CD14-positive monocyte (primary cell): Measurements from ENCODE around the gene PUS1. TPM values are rescaled to one million over a fixed set of nuclear protein-coding genes. Genes with fewer than 3 reads are reported as not detected.
A peak's percentile ranks its signal among the peaks of the same experiment; 100 is the strongest.
"Not testable (repeated sequence)": the region's sequence is repeated elsewhere in the genome, so short reads cannot be mapped to it uniquely, and the experiment has no call there.

Experiments used
- DNase-seq, 3 donors: peaks; one replicate each; pipeline ENCODE4 v3.0.0-alpha.2; 2011 to 2022
- H2AFZ ChIP-seq: 2 replicates; pipeline ENCODE4 v1.6.0; 2012; ENCODE audit warnings: mild to moderate bottlenecking, low read depth, low read length, inconsistent platforms; ENCODE audit not compliant: insufficient read depth, poor library complexity, severe bottlenecking
- H3K27ac ChIP-seq, 2 donors: 1 replicate in 1 of 2; 2 replicates in 1 of 2; pipeline ENCODE4 v1.5.1; 2012 to 2013; ENCODE audit warnings: low read length in 2 of 2, control low read depth in 1 of 2, inconsistent platforms in 1 of 2, low read depth in 1 of 2, mild to moderate bottlenecking in 1 of 2
- H3K27me3 ChIP-seq, 2 donors: one replicate each; pipeline versions ENCODE4 v1.6.0 to v1.6.1; 2011 to 2013; ENCODE audit warnings: low read length in 2 of 2; ENCODE audit not compliant: control insufficient read depth in 2 of 2, insufficient read depth in 2 of 2
- H3K36me3 ChIP-seq, 2 donors: replicated peaks in 1 of 2; 1 replicate in 1 of 2; 2 replicates in 1 of 2; pipeline versions ENCODE4 v1.5.1 to v1.6.1; 2012 to 2013; ENCODE audit warnings: low read length in 2 of 2, control low read depth in 1 of 2, inconsistent platforms in 1 of 2, mild to moderate bottlenecking in 1 of 2; ENCODE audit not compliant: insufficient read depth in 2 of 2, control insufficient read depth in 1 of 2
- H3K4me1 ChIP-seq, 2 donors: 1 replicate in 1 of 2; 2 replicates in 1 of 2; pipeline versions ENCODE4 v1.5.1 to v1.6.1; 2012 to 2013; ENCODE audit warnings: low read length in 2 of 2, control low read depth in 1 of 2, inconsistent platforms in 1 of 2, mild to moderate bottlenecking in 1 of 2, moderate library complexity in 1 of 2; ENCODE audit not compliant: insufficient read depth in 2 of 2, control insufficient read depth in 1 of 2
- H3K4me2 ChIP-seq: replicated peaks from 2 replicates; pipeline ENCODE3; 2012; ENCODE audit warnings: low read length, moderate library complexity, mild to moderate bottlenecking; ENCODE audit not compliant: poor library complexity, severe bottlenecking; ENCODE audit errors: extremely low read depth
- H3K4me3 ChIP-seq, 3 experiments: fragments of 200-600 bp in 1 of 3; sonication (generic) in 1 of 3; replicated peaks in 1 of 3; 1 replicate in 2 of 3; 2 replicates in 1 of 3; pipeline ENCODE4 v1.5.1; 2011 to 2013; ENCODE audit warnings: low read length in 3 of 3, mild to moderate bottlenecking in 3 of 3, control low read depth in 2 of 3, low read depth in 2 of 3, inconsistent platforms in 1 of 3, moderate library complexity in 1 of 3
- H3K79me2 ChIP-seq: 2 replicates; pipeline ENCODE4 v1.6.0; 2012; ENCODE audit warnings: mild to moderate bottlenecking, control low read depth, inconsistent platforms, low read length, moderate library complexity; ENCODE audit not compliant: insufficient read depth
- H3K9ac ChIP-seq: 2 replicates; pipeline ENCODE4 v1.6.0; 2017; ENCODE audit warnings: low read length, mild to moderate bottlenecking; ENCODE audit not compliant: insufficient read depth, poor library complexity, severe bottlenecking
- H3K9me3 ChIP-seq, 2 donors: replicated peaks in 1 of 2; 1 replicate in 1 of 2; 2 replicates in 1 of 2; pipeline versions ENCODE4 v1.5.1 to v1.6.1; 2012 to 2013; ENCODE audit warnings: low read length in 2 of 2, control low read depth in 1 of 2; ENCODE audit not compliant: control insufficient read depth in 1 of 2, insufficient read depth in 1 of 2
- H4K20me1 ChIP-seq: 2 replicates; pipeline ENCODE4 v1.6.0; 2012; ENCODE audit warnings: mild to moderate bottlenecking, low read length, control low read depth, moderate library complexity; ENCODE audit not compliant: insufficient read depth
- H3K27ac Mint-ChIP-seq, 7 donors: one replicate each; pipeline ENCODE4 v1.8.0; 2020; ENCODE audit warnings: mild to moderate bottlenecking in 7 of 7, mixed read lengths in 7 of 7, moderate library complexity in 6 of 7, inconsistent platforms in 2 of 7
- H3K27me3 Mint-ChIP-seq, 3 donors: one replicate each; pipeline ENCODE4 v1.8.0; 2021 to 2022; ENCODE audit warnings: low read depth in 3 of 3, mild to moderate bottlenecking in 3 of 3, mixed read lengths in 3 of 3, moderate library complexity in 3 of 3, inconsistent platforms in 1 of 3
- H3K36me3 Mint-ChIP-seq, 2 donors: one replicate each; pipeline ENCODE4 v1.8.0; 2020; ENCODE audit warnings: mixed read lengths in 2 of 2, inconsistent platforms in 1 of 2, mild to moderate bottlenecking in 1 of 2
- H3K4me1 Mint-ChIP-seq: one replicate; pipeline ENCODE4 v1.8.0; 2020; ENCODE audit warnings: mild to moderate bottlenecking, mixed read lengths
- H3K4me3 Mint-ChIP-seq, 2 donors: one replicate each; pipeline ENCODE4 v1.8.0; 2020; ENCODE audit warnings: mild to moderate bottlenecking in 2 of 2, mixed read lengths in 2 of 2, moderate library complexity in 1 of 2
- H3K9me3 Mint-ChIP-seq, 7 donors: one replicate each; pipeline ENCODE4 v1.8.0; 2020 to 2022; ENCODE audit warnings: mixed read lengths in 7 of 7, mild to moderate bottlenecking in 6 of 7, moderate library complexity in 6 of 7, inconsistent platforms in 2 of 7
- WGBS: methylation state at CpG from one replicate; pipeline ENCODE4 v1.1.5; 2013; ENCODE audit warnings: missing lambda C conversion rate; ENCODE audit not compliant: insufficient coverage; 5-methylcytosine and 5-hydroxymethylcytosine counted together
- intact Hi-C, 2 donors: fragments of 100-400 bp; cut with micrococcal nuclease; formaldehyde crosslinking; loops; one replicate each; pipeline versions ENCODE4 v1.15.0 to v1.15.1; 2023
- polyA plus RNA-seq, 3 donors: library from polyadenylated mRNA; depleted of rRNA in 1 of 3; unstranded in 2 of 3; stranded (reverse) in 1 of 3; fragments of 300-500 nt in 2 of 3; fragments of >200 nt in 1 of 3; fragmentation: Illumina TruSeq in 2 of 3; gene quantifications; 1 replicate in 2 of 3; 2 replicates in 1 of 3; pipeline ENCODE4 v1.2.3, GENCODE V29; 2012 to 2021
- TF ChIP-seq, protein P1 (sequence below): fragments of 200-600 bp; IDR thresholded peaks from one replicate; pipeline ENCODE4 v1.8.0; 2022; ENCODE audit warnings: antibody characterized with exemption, mild to moderate bottlenecking

PUS1 gene
- polyA plus RNA-seq, 3 donors, result 5.1 to 30.9 (median 6.9) TPM

DNA sequence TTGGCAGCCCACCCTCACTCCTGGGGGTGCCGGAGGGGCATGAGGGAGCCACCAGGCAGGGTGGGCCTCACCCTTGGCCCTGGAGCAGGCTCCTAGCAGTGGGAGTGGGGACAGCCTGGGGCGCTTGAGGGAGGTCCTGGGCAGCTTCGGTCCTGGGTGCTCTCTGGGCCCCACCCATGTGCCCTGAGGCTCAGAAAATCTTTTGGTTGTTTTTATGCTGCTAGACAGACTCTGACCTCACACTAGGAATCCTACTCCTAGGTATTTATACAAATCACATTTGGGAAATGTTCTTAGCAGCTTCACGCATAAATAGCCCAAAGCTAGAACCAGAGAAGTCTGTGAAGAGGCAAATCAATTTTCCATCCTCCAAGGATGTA lies 45.6 kb upstream of the PUS1 start:
- no peak for DNase-seq
- Mint-ChIP-seq H3K4me3 (peak overlapping the region in 1 of 2 donors; percentile 86), H3K27ac (peak overlapping the region; percentile 83 to 93 (median 87)), H3K27me3 (no peaks in the 10 kb centered on the region), H3K9me3 (peaks cover 6 to 12% (median 8%) of the 10 kb centered on the region in 7 donors), H3K36me3 (peaks cover 4% of the 10 kb centered on the region in 2 donors), H3K4me1 (peaks cover 70% of the 10 kb centered on the region)
- peak overlapping the region in 1 of 3 experiments; percentile 58 for H3K4me3 ChIP-seq
- H2AFZ ChIP-seq, result no peak overlapping the region
- H4K20me1 ChIP-seq, result no peaks in the 10 kb centered on the region
- WGBS, result 100% methylated on average over 2 of the region's 4 CpGs
- H3K4me2 ChIP-seq, result peak overlapping the region; percentile 62
- no peaks in the 10 kb centered on the region for H3K79me2 ChIP-seq
- intact Hi-C loops, result no loop called here
- peaks cover 58 to 76% of the 10 kb centered on the region in 2 donors for H3K4me1 ChIP-seq
- H3K27ac ChIP-seq, result peak overlapping the region; percentile 18 to 63
- peak overlapping the region; percentile 44 for H3K9ac ChIP-seq
- H3K36me3 ChIP-seq, result no peaks in the 10 kb centered on the region
- TF ChIP-seq, protein P1, sequence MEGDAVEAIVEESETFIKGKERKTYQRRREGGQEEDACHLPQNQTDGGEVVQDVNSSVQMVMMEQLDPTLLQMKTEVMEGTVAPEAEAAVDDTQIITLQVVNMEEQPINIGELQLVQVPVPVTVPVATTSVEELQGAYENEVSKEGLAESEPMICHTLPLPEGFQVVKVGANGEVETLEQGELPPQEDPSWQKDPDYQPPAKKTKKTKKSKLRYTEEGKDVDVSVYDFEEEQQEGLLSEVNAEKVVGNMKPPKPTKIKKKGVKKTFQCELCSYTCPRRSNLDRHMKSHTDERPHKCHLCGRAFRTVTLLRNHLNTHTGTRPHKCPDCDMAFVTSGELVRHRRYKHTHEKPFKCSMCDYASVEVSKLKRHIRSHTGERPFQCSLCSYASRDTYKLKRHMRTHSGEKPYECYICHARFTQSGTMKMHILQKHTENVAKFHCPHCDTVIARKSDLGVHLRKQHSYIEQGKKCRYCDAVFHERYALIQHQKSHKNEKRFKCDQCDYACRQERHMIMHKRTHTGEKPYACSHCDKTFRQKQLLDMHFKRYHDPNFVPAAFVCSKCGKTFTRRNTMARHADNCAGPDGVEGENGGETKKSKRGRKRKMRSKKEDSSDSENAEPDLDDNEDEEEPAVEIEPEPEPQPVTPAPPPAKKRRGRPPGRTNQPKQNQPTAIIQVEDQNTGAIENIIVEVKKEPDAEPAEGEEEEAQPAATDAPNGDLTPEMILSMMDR, result no peak
- no peaks in the 10 kb centered on the region for H3K27me3 ChIP-seq
- H3K9me3 ChIP-seq, result peaks cover 0 to 4% of the 10 kb centered on the region in 2 donors

DNA sequence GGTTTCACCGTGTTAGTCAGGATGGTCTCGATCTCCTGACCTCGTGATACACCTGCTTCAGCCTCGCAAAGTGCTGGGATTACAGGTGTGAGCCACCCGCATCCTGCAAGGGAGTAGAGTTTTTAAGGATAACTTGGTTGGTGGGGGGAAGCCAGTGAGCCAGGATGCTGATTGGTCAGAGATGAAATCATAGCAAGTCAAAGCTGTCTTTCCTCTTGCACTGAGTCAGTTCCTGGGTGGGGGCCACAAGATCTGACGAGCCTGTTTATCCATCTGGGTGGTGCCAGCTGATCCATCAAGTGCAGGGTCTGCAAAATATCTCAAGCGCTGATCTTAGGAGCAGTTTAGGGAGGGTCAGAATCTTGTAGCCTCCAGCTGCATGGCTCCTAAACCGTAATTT lies 44.0 kb upstream of the PUS1 start:
- H3K4me2 ChIP-seq, H3K4me3 ChIP-seq, H3K9me3 ChIP-seq, H3K27me3 ChIP-seq, H3K79me2 ChIP-seq, H3K36me3 Mint-ChIP-seq, H3K36me3 ChIP-seq, H3K27me3 Mint-ChIP-seq, H3K27ac ChIP-seq, H4K20me1 ChIP-seq, H3K9ac ChIP-seq, intact Hi-C loops: not testable (repeated sequence)
- Mint-ChIP-seq H3K27ac (peak overlapping the region in 3 of 7 donors; percentile 17 to 91 (median 37)), H3K4me1 (peaks cover 55% of the 10 kb centered on the region), H3K9me3 (peaks cover 6 to 12% (median 8%) of the 10 kb centered on the region in 7 donors), H3K4me3 (peak overlapping the region in 1 of 2 donors; percentile 35)
- H3K4me1 ChIP-seq, result peaks cover 42 to 60% of the 10 kb centered on the region in 2 donors
- WGBS, result 84% methylated on average over 6 of the region's 8 CpGs
- DNase-seq, result peak in 1 of 3 donors; percentile 33
- peak overlapping the region; percentile 41 for H2AFZ ChIP-seq
